ENCODE results near the gene AUP1.
"Not testable (repeated sequence)": the region's sequence is repeated elsewhere in the genome, so short reads cannot be mapped to it uniquely, and the experiment has no call there.

AUP1 gene

GRCh38 chr2:74486141-74486540 lies 43.4 kb downstream of the AUP1 start:
- ATAC-seq = no peak
- no peak for TF ChIP-seq SNAI2 (CRISPR knock-in tag; IDR thresholded peaks at IDR 0.05)
- no peak for TF ChIP-seq CSDC2 (CRISPR knock-in tag; IDR thresholded peaks at IDR 0.05)
- TF ChIP-seq TOX (CRISPR knock-in tag; IDR thresholded peaks at IDR 0.05; ENCODE audit: borderline replicate concordance) = no peak
- no peak for TF ChIP-seq ZFP3 (CRISPR knock-in tag; IDR thresholded peaks at IDR 0.05)

DNA sequence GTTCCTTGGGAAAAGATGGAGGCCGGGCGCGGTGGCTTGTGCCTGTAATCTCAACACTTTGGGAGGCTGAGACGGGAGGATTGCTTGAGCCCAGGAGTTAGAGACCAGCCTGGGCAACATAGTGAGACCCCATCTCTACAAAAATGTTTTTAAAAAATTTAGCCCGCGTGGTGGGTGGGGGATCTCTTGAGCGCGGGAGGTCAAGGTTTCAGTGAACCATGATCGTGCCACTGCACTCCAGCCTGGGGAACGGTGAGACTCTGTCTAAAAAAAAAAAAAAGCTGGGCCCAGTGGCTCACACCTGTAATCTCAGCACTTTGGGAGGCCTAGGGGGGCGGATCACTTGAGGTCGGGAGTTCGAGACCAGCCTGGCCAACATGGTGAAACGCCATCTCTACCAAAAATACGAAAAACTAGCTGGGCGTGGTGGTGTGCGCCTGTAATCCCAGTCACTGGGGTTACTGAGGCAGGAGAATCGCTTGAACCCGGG lies 45.8 kb downstream of the AUP1 start:
- not testable (repeated sequence) for ATAC-seq

DNA sequence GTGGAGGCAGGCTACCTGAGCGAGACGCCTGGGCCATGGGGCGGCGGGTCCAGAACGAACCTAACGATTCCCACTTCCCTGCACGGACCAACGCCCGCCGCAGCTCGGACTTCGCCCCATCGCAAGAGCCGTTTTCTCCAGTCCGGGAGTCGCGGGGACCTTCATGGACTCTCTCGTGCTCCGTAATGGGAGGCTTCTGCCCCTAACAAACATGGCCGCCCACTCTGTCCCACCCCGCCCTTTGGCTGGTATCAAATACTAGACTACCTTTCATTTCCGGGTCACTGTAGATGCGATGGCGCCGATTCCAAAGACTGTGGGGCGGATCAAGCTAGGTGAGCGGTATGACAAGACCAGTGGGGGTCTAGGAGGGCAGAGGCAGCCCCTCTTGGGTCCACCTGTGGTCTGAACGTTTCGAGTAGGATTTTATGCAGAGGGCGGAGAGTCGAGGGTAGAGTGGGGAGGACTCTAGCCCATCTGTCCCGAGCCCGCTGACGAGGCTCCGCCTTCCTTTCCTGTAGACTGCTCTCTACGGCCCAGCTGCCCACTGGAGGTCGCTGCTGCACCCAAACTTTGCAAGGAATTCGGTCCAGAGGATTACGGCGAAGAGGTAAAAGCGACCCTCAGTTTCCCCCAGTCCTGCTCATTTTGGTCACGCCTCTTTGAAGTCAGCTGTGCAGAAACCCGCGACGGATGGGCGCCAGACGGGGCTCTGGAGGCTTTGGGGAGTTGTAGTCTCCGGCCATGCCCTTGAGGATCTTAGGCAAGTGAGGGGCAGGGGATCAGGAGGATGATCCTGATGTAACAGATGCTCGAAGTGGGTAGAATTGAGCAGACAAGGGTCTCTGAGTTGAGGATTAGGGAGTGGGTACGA lies 46.5 kb downstream of the AUP1 start, which contains the start of the genes CCDC142 and TTC31:
TSS of gene CCDC142 (minus strand) at position 198 of the 874 bp plus-strand sequence. CDS start at position 37, 161 bp downstream.
TSS of gene TTC31 (plus strand) at position 281 of the 874 bp plus-strand sequence. CDS start at position 296, 15 bp downstream.
- ATAC-seq = peak; percentile 93
- TF ChIP-seq PATZ1 (CRISPR knock-in tag; IDR thresholded peaks at IDR 0.05; ENCODE audit: borderline replicate concordance) = no peak
- TF ChIP-seq, protein P1, sequence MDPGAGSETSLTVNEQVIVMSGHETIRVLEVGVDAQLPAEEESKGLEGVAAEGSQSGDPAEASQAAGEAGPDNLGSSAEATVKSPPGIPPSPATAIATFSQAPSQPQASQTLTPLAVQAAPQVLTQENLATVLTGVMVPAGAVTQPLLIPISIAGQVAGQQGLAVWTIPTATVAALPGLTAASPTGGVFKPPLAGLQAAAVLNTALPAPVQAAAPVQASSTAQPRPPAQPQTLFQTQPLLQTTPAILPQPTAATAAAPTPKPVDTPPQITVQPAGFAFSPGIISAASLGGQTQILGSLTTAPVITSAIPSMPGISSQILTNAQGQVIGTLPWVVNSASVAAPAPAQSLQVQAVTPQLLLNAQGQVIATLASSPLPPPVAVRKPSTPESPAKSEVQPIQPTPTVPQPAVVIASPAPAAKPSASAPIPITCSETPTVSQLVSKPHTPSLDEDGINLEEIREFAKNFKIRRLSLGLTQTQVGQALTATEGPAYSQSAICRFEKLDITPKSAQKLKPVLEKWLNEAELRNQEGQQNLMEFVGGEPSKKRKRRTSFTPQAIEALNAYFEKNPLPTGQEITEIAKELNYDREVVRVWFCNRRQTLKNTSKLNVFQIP (CRISPR knock-in tag; IDR thresholded peaks at IDR 0.05; ENCODE audit: borderline replicate concordance, low read depth) = no peak
- TF ChIP-seq PPARA (CRISPR knock-in tag; IDR thresholded peaks at IDR 0.05; ENCODE audit: borderline replicate concordance) = no peak
- 0 out of 2 replicates have a peak, but pooled peaks have one; percentile 9 for TF ChIP-seq ZFP3 (CRISPR knock-in tag; IDR thresholded peaks at IDR 0.05)
- TF ChIP-seq TSHZ2 (CRISPR knock-in tag; IDR thresholded peaks at IDR 0.05) = 0 out of 2 replicates have a peak, but pooled peaks have one; percentile 29
- peak; percentile 83; the same call in 1 of the 2 replicates for TF ChIP-seq ZNF70 (CRISPR knock-in tag; IDR thresholded peaks at IDR 0.05)

- ATAC-seq = peak; percentile 67
Measured at GRCh38 chr2:74481961-74482800, 47.3 kb downstream of the AUP1 start.

More at GRCh38 chr2:74481961-74482800, 47.3 kb downstream of the AUP1 start:
- TF ChIP-seq CSDC2 (CRISPR knock-in tag; IDR thresholded peaks at IDR 0.05) = no peak
- TF ChIP-seq SNAI2 (CRISPR knock-in tag; IDR thresholded peaks at IDR 0.05) = no peak
- no peak for TF ChIP-seq ISL1 (CRISPR knock-in tag; IDR thresholded peaks at IDR 0.05)
- TF ChIP-seq ZFP30 (CRISPR knock-in tag; IDR thresholded peaks at IDR 0.05) = no peak
- no peak for TF ChIP-seq RARB (CRISPR knock-in tag; IDR thresholded peaks at IDR 0.05)
- no peak for TF ChIP-seq TCF4 (CRISPR knock-in tag; IDR thresholded peaks at IDR 0.05; ENCODE audit: borderline replicate concordance)
- TF ChIP-seq TOX (CRISPR knock-in tag; IDR thresholded peaks at IDR 0.05; ENCODE audit: borderline replicate concordance) = no peak
- no peak for TF ChIP-seq ZNF8 (CRISPR knock-in tag; IDR thresholded peaks at IDR 0.05)
- no peak for TF ChIP-seq BACH2 (CRISPR knock-in tag; IDR thresholded peaks at IDR 0.05; ENCODE audit: borderline replicate concordance)
- no peak for TF ChIP-seq ESRRG (CRISPR knock-in tag; IDR thresholded peaks at IDR 0.05)
- no peak for TF ChIP-seq CREB5 (CRISPR knock-in tag; IDR thresholded peaks at IDR 0.05; ENCODE audit: low read depth)
- TF ChIP-seq ARNTL (CRISPR knock-in tag; IDR thresholded peaks at IDR 0.05; ENCODE audit: borderline replicate concordance, low read depth) = no peak
- no peak for TF ChIP-seq PPARA (CRISPR knock-in tag; IDR thresholded peaks at IDR 0.05; ENCODE audit: borderline replicate concordance)

All from SK-N-SH treated with all-trans-retinoic acid at 6 μM for 48 hours (cell line).